ENCODE data around the gene FMC1. TPM values are rescaled to one million over a fixed set of nuclear protein-coding genes. Genes with fewer than 3 reads are reported as not detected.

Gene FMC1
- total RNA-seq, 4 donors from 2014 or later: 0.91 to 12.6 (median 4.4) TPM

GRCh38 chr7:139340037-139340807 lies 915 bp upstream of the FMC1 start:
- Histone ChIP-seq H3K9me3 (peaks cover 0 to 4% (median 0%) of the 10 kb centered on the region in 3 donors), H3K27ac (peak overlapping the region; percentile 93 to 100 (median 100)), H3K4me1 (peaks cover 6 to 25% (median 6%) of the 10 kb centered on the region in 3 donors), H3K4me3 (peak overlapping the region; percentile 57 to 100 (median 83)), H3K36me3 (peaks cover 0 to 3% (median 0%) of the 10 kb centered on the region in 3 donors), H3K27me3 (no peaks in the 10 kb centered on the region)
- TF ChIP-seq POLR2A (IDR thresholded peaks at IDR 0.05) (peak in 2 of 4 donors; percentile 58 to 64), CTCF (IDR thresholded peaks at IDR 0.05) (peak in 5 of 6 experiments; percentile 56 to 88 (median 74))
- peak; percentile 97 for DNase-seq
- intact Hi-C loops (cut with DNase I): no loop called here
- 0 to 3% methylated on average over 30 to 32 of the region's 66 CpGs for WGBS, 2 donors

- Histone ChIP-seq H3K36me3 (peaks cover 0 to 9% (median 0%) of the 10 kb centered on the region in 3 donors), H3K27me3 (no peaks in the 10 kb centered on the region), H3K9me3 (peaks cover 0 to 4% (median 0%) of the 10 kb centered on the region in 3 donors), H3K4me1 (peaks cover 6 to 25% (median 6%) of the 10 kb centered on the region in 3 donors), H3K4me3 (peak overlapping the region; percentile 57 to 100 (median 83)), H3K27ac (peak overlapping the region; percentile 93 to 100 (median 100))
- no peak for DNase-seq
- WGBS, 2 donors: 0% methylated on average over 9 of the region's 9 CpGs
- no peak for TF ChIP-seq CTCF (IDR thresholded peaks at IDR 0.05)
- TF ChIP-seq POLR2A (IDR thresholded peaks at IDR 0.05): no peak
- intact Hi-C loops (cut with DNase I): no loop called here
Observed at GRCh38 chr7:139340808-139341057, 404 bp upstream of the FMC1 start.

DNA sequence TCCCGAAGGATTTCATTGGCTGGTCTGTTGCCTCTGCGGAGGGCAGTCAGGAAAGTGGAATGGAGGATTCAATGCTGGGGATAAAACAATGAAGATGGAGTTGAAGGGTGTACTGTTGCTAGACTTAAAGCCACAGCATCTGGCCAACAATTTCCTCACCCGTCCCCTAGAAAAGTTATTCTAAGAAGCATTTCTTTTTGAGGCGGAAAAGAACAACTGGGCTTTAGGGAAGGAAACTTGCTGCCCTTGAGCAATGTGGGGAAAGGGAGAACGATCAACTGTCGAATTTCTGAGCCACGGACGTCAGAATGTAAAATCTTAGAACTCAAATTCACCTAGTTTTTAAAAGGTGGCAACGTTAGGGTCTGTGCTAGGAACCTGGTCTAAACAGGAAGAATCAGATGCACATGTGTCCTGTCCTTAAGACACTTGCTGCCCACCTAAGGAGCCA lies 664 bp downstream of the FMC1 start:
- Histone ChIP-seq H3K27me3 (no peaks in the 10 kb centered on the region), H3K27ac (peak overlapping the region; percentile 93 to 100 (median 100)), H3K9me3 (peaks cover 0 to 4% (median 0%) of the 10 kb centered on the region in 3 donors), H3K4me3 (peak overlapping the region; percentile 57 to 100 (median 83)), H3K4me1 (peaks cover 6 to 25% (median 6%) of the 10 kb centered on the region in 3 donors), H3K36me3 (peaks cover 0 to 19% (median 0%) of the 10 kb centered on the region in 3 donors)
- TF ChIP-seq CTCF (IDR thresholded peaks at IDR 0.05) (no peak), POLR2A (IDR thresholded peaks at IDR 0.05) (peak in 1 of 4 donors; percentile 66)
- WGBS, 2 donors: 0% methylated on average over 7 to 8 of the region's 9 CpGs
- DNase-seq: no peak
- intact Hi-C loops (cut with DNase I): no loop called here

DNA sequence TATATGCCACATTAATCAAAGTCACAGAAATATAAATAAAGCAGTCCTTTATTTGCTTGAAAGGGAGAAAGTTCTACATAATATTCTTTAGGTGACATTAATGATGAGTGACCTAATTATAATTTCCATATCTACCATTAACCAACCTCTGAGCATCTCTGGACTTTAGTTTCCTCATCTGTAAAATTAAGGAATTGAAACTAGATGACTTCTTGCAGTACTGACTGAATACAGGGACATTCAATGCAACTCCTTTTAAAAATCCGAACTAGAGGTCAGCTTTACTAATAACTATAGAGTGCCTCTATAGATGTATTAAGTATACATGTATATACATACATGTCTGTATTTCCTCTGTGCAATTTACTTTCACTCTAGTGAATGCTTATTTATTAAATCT lies 3.9 kb downstream of the FMC1 start:
- Histone ChIP-seq H3K4me1 (peaks cover 6 to 20% (median 6%) of the 10 kb centered on the region in 3 donors), H3K36me3 (peaks cover 0 to 52% (median 0%) of the 10 kb centered on the region in 3 donors), H3K27me3 (no peaks in the 10 kb centered on the region), H3K9me3 (no peaks in the 10 kb centered on the region), H3K4me3 (no peak overlapping the region), H3K27ac (no peak overlapping the region)
- 72 to 82% methylated on average over 1 of the region's 1 CpG for WGBS, 2 donors
- no peak for DNase-seq
- TF ChIP-seq CTCF (IDR thresholded peaks at IDR 0.05) (no peak), POLR2A (IDR thresholded peaks at IDR 0.05) (no peak)
- intact Hi-C loops (cut with DNase I): no loop called here

DNA sequence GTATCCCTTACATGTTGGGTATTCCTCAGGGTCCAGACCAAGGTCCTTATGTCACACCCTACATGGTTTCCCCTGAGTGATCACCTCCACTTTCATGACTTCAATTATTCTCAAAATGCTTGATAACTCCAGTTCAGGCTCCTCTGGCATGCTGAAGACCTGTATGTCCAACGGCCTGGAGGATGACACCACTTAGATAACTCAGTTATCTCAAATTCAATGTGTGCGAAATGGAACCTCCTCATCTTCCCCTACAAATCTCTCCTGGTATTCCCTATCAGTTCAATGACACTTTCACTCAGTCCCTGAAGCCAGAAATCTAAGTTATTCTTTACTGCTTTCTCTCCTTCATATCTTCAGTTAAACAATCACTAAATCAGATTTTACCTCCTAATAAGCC lies 9.9 kb downstream of the FMC1 start:
- Histone ChIP-seq H3K4me1 (no peaks in the 10 kb centered on the region), H3K27ac (no peak overlapping the region), H3K36me3 (peaks cover 0 to 54% (median 0%) of the 10 kb centered on the region in 3 donors), H3K27me3 (no peaks in the 10 kb centered on the region), H3K4me3 (no peak overlapping the region), H3K9me3 (no peaks in the 10 kb centered on the region)
- 84 to 91% methylated on average over 2 of the region's 2 CpGs for WGBS, 2 donors
- intact Hi-C loops (cut with DNase I): no loop called here
- no peak for TF ChIP-seq CTCF (IDR thresholded peaks at IDR 0.05)
- TF ChIP-seq POLR2A (IDR thresholded peaks at IDR 0.05): no peak
- DNase-seq: no peak
